Endothelial cell of umbilical vein (primary cell): ENCODE measurements around the gene RAPGEF4. TPM values are rescaled to one million over a fixed set of nuclear protein-coding genes. Genes with fewer than 3 reads are reported as not detected.

Experiments
- BruUV-seq: library from RNA; stranded (reverse); fragments of 400-500 nt; replicated peaks from 2 replicates; lab custom pipeline; 2021; lab: Mats Ljungman, UMichigan
- CTCF ChIA-PET: fragments of 300-600, 350-600 bp; sonication (Branson Sonifier 250); formaldehyde crosslinking; loops from one replicate; lab custom pipeline; 2021; ENCODE audit warnings: antibody characterized with exemption, inconsistent platforms; lab: Charles Lee
- POLR2A ChIA-PET: fragments of 300-600, 350-600 bp; sonication (Branson Sonifier 250); formaldehyde crosslinking; loops from one replicate; lab custom pipeline; 2021; ENCODE audit warnings: antibody characterized with exemption, inconsistent platforms; lab: Charles Lee
- DNase-seq: peaks from one replicate; pipeline ENCODE4 v3.0.0-alpha.2; 2011; ENCODE audit warnings: low read depth, low spot score
- FAIRE-seq: peaks from 2 replicates; lab custom pipeline; 2011; peaks lifted over from hg19 to GRCh38; lab: Jason Lieb, UNC
- H2AFZ ChIP-seq: 2 replicates; pipeline ENCODE4 v1.6.0; 2012; ENCODE audit warnings: low read depth, low read length, control low read depth, inconsistent platforms
- H3K27ac ChIP-seq: 2 replicates; pipeline ENCODE4 v1.5.1; 2011; ENCODE audit warnings: low read depth, mild to moderate bottlenecking, control low read depth, low read length, moderate library complexity; ENCODE audit not compliant: insufficient read depth
- H3K27me3 ChIP-seq, 2 experiments: 2 replicates each; pipeline versions ENCODE4 v1.6.0 to v1.6.1; 2011; ENCODE audit warnings: low read length in 2 of 2, mixed read lengths in 1 of 2; ENCODE audit not compliant: control insufficient read depth in 2 of 2, insufficient read depth in 2 of 2
- H3K36me3 ChIP-seq, 2 experiments: 2 replicates in 1 of 2; 3 replicates in 1 of 2; pipeline ENCODE4 v1.5.1; 2011; ENCODE audit warnings: low read length in 2 of 2, mild to moderate bottlenecking in 1 of 2, moderate library complexity in 1 of 2; ENCODE audit not compliant: control insufficient read depth in 2 of 2, insufficient read depth in 2 of 2; ENCODE audit errors: extremely low read depth in 1 of 2
- H3K4me1 ChIP-seq: 3 replicates; pipeline ENCODE4 v1.5.1; 2011; ENCODE audit warnings: mild to moderate bottlenecking, low read length; ENCODE audit not compliant: control insufficient read depth, insufficient read depth; ENCODE audit errors: extremely low read depth
- H3K4me2 ChIP-seq: 2 replicates; pipeline ENCODE4 v1.6.1; 2011; ENCODE audit warnings: low read length, control low read depth, mixed read lengths; ENCODE audit not compliant: insufficient read depth
- H3K4me3 ChIP-seq, 3 experiments: fragments of 200-600 bp in 1 of 3; sonication (generic), shearing (Covaris generic) in 1 of 3; replicated peaks in 1 of 3; 2 replicates each; pipeline ENCODE4 v1.5.1; 2011 to 2016; ENCODE audit warnings: control low read depth in 3 of 3, low read length in 3 of 3, mild to moderate bottlenecking in 2 of 3, inconsistent platforms in 1 of 3, low read depth in 1 of 3, moderate library complexity in 1 of 3; ENCODE audit not compliant: insufficient read depth in 1 of 3
- H3K79me2 ChIP-seq: 2 replicates; pipeline ENCODE4 v1.6.0; 2012; ENCODE audit warnings: low read length, inconsistent platforms; ENCODE audit not compliant: control insufficient read depth, insufficient read depth
- H3K9ac ChIP-seq: replicated peaks from 2 replicates; pipeline ENCODE3; 2011; ENCODE audit warnings: low read length, control low read depth; ENCODE audit not compliant: insufficient read depth; ENCODE audit errors: extremely low read depth
- H3K9me1 ChIP-seq: replicated peaks from 3 replicates; pipeline ENCODE4 v1.6.0; 2011; ENCODE audit warnings: mild to moderate bottlenecking, low read length; ENCODE audit not compliant: control insufficient read depth, insufficient read depth; ENCODE audit errors: extremely low read depth
- H3K9me3 ChIP-seq: replicated peaks from 2 replicates; pipeline ENCODE4 v1.5.1; 2012; ENCODE audit warnings: low read length, inconsistent platforms; ENCODE audit not compliant: control insufficient read depth, insufficient read depth
- H4K20me1 ChIP-seq: replicated peaks from 2 replicates; pipeline ENCODE3; 2011; ENCODE audit warnings: mild to moderate bottlenecking, low read length; ENCODE audit not compliant: control insufficient read depth, insufficient read depth; ENCODE audit errors: extremely low read depth
- CTCF ChIP-seq, 2 donors: IDR thresholded peaks; 1 replicate in 1 of 2; 2 replicates in 1 of 2; pipeline ENCODE4 v1.5.1; 2011; ENCODE audit warnings: low read length in 2 of 2, mild to moderate bottlenecking in 2 of 2, moderate library complexity in 2 of 2, control low read depth in 1 of 2, inconsistent platforms in 1 of 2, low read depth in 1 of 2; ENCODE audit not compliant: insufficient read depth in 1 of 2; ENCODE audit errors: extremely low read depth in 1 of 2
- FOS ChIP-seq: IDR thresholded peaks from 2 replicates; pipeline ENCODE4 v1.6.1; 2011; ENCODE audit warnings: mild to moderate bottlenecking, low read length, moderate library complexity, borderline replicate concordance; ENCODE audit not compliant: insufficient read depth
- JUN ChIP-seq: IDR thresholded peaks from 2 replicates; pipeline ENCODE4 v1.6.1; 2011; ENCODE audit warnings: borderline replicate concordance, low read depth; ENCODE audit not compliant: insufficient read length, insufficient read depth
- MAX ChIP-seq: IDR thresholded peaks from 2 replicates; pipeline ENCODE4 v1.6.1; 2011; ENCODE audit not compliant: insufficient read depth, insufficient read length
- MYC ChIP-seq: IDR thresholded peaks from one replicate; pipeline ENCODE4 v1.6.1; 2011; ENCODE audit warnings: mild to moderate bottlenecking, low read depth, low read length
- POLR2A ChIP-seq: IDR thresholded peaks from 2 replicates; pipeline ENCODE4 v1.6.1; 2012; ENCODE audit warnings: low read depth, mild to moderate bottlenecking, control low read depth, low read length
- dilution Hi-C: fragments of 300-500 bp; cut with MboI; formaldehyde crosslinking; loops from one replicate; pipeline ENCODE4 v1.15.0; 2019; ENCODE audit warnings: low sequenced_read_pairs; ENCODE audit not compliant: extremely low pct_ligation_motif_present
- intact Hi-C: fragments of 100-400 bp; cut with micrococcal nuclease; formaldehyde crosslinking; loops from one replicate; pipeline ENCODE4 v1.10.0; 2022
- polyA plus RNA-seq, 4 experiments: library from polyadenylated mRNA; depleted of rRNA in 3 of 4; stranded (reverse) in 3 of 4; unstranded in 1 of 4; fragments of >200 nt; gene quantifications; 2 replicates each; pipeline versions ENCODE4 v1.2.1 to v1.2.3, GENCODE V29; 2011 to 2012; ENCODE audit warnings: missing spikeins in 1 of 4
- total RNA-seq: library from RNA; stranded (reverse); gene quantifications from 2 replicates; pipeline ENCODE4 v1.2.3, GENCODE V29; 2021

Gene RAPGEF4
- total and polyA plus RNA-seq, 2 donors (not counting 3 experiments of a cell fraction or from before 2014, with no cell fraction given): 7.2 to 9.2 TPM

- FAIRE-seq (no peak), DNase-seq (no peak)
- ChIA-PET CTCF (no interaction called here), POLR2A (no interaction called here)
- Histone ChIP-seq H3K9me3 (no peaks in the 10 kb centered on the region), H3K79me2 (no peaks in the 10 kb centered on the region), H3K36me3 (no peaks in the 10 kb centered on the region), H4K20me1 (no peaks in the 10 kb centered on the region), H3K9ac (no peak overlapping the region), H2AFZ (no peak overlapping the region), H3K27ac (no peak overlapping the region), H3K27me3 (peaks cover 20 to 21% of the 10 kb centered on the region in 2 experiments), H3K9me1 (no peaks in the 10 kb centered on the region), H3K4me1 (peaks cover 11% of the 10 kb centered on the region), H3K4me2 (no peak overlapping the region), H3K4me3 (no peak overlapping the region)
- TF ChIP-seq MAX: no peak
- no peak for TF ChIP-seq FOS
- TF ChIP-seq CTCF (IDR thresholded peaks at IDR 0.05; ENCODE audit: extremely low read depth in 1 of 2, insufficient read depth in 1 of 2, low read depth in 1 of 2, low read length in 2 of 2): no peak
- no peak for TF ChIP-seq MYC
- TF ChIP-seq POLR2A: no peak
- TF ChIP-seq JUN: no peak
- BruUV-seq: no TSS peak
- dilution Hi-C loops (no loop called here), intact Hi-C loops (no loop called here)
Observed at GRCh38 chr2:172740856-172741255, 5.2 kb downstream of the RAPGEF4 start.
